HG02642 (cell line): Measurements from ENCODE around the gene ABCC8.

Source experiments
- ATAC-seq: cut with Tn5 transposase; IDR thresholded peaks from one replicate; pipeline ENCODE4 v1.9.1; 2021; ENCODE audit warnings: mild to moderate bottlenecking; ENCODE audit not compliant: unreplicated experiment, poor library complexity

ABCC8 gene

GRCh38 chr11:17475666-17476316 lies 854 bp downstream of the ABCC8 start:
- ATAC-seq, result no peak

GRCh38 chr11:17473071-17473744 lies 3.4 kb downstream of the ABCC8 start:
- no peak for ATAC-seq

GRCh38 chr11:17472467-17472866 lies 4.2 kb downstream of the ABCC8 start:
- no peak for ATAC-seq

- no peak for ATAC-seq
Observed at GRCh38 chr11:17471501-17471900, 5.1 kb downstream of the ABCC8 start.

GRCh38 chr11:17469998-17470397 lies 6.6 kb downstream of the ABCC8 start:
- ATAC-seq, result no peak

- no peak for ATAC-seq
Observed at GRCh38 chr11:17468122-17468521, 8.5 kb downstream of the ABCC8 start.

GRCh38 chr11:17463546-17464174 lies 13.0 kb downstream of the ABCC8 start:
- no peak for ATAC-seq

GRCh38 chr11:17462940-17463339 lies 13.7 kb downstream of the ABCC8 start:
- ATAC-seq, result no peak

GRCh38 chr11:17460406-17460805 lies 16.2 kb downstream of the ABCC8 start:
- no peak for ATAC-seq

GRCh38 chr11:17459236-17459896 lies 17.3 kb downstream of the ABCC8 start:
- no peak for ATAC-seq

- no peak for ATAC-seq
Observed at GRCh38 chr11:17458268-17458667, 18.4 kb downstream of the ABCC8 start.

- ATAC-seq, result no peak
Observed at GRCh38 chr11:17457396-17458173, 19.1 kb downstream of the ABCC8 start.

GRCh38 chr11:17452668-17453067 lies 24.0 kb downstream of the ABCC8 start:
- ATAC-seq, result no peak

- no peak for ATAC-seq
Observed at GRCh38 chr11:17449158-17449557, 27.5 kb downstream of the ABCC8 start.

GRCh38 chr11:17446482-17446881 lies 30.2 kb downstream of the ABCC8 start:
- no peak for ATAC-seq

- ATAC-seq, result no peak
Observed at GRCh38 chr11:17445240-17445795, 31.3 kb downstream of the ABCC8 start.

GRCh38 chr11:17443926-17444690 lies 32.5 kb downstream of the ABCC8 start:
- no peak for ATAC-seq

GRCh38 chr11:17443423-17443822 lies 33.2 kb downstream of the ABCC8 start:
- no peak for ATAC-seq

- ATAC-seq, result no peak
Observed at GRCh38 chr11:17443000-17443399, 33.6 kb downstream of the ABCC8 start.
